Pancreas (tissue), 10 donors: ENCODE data around the gene ZNF541. TPM values are rescaled to one million over a fixed set of nuclear protein-coding genes. Genes with fewer than 3 reads are reported as not detected.

Source experiments
- ATAC-seq, 4 donors: fragments of 200-7000 bp; cut with Tn5 transposase; one replicate each; pipeline versions ENCODE4 v1.8.0 to v1.9.1; 2020; ENCODE audit warnings: mild to moderate bottlenecking in 4 of 4, moderate library complexity in 4 of 4
- DNase-seq, 6 donors: peaks; one replicate each; pipeline ENCODE4 v3.0.0-alpha.2; 2020
- FAIRE-seq: peaks from 2 replicates; lab custom pipeline; 2012; peaks lifted over from hg19 to GRCh38; lab: Jason Lieb, UNC
- H3K27ac ChIP-seq, 4 donors: fragments of 200-600 bp; sonication (generic); 1 replicate in 3 of 4; 2 replicates in 1 of 4; pipeline versions ENCODE4 v1.5.0 to v1.8.0; 2020
- H3K27me3 ChIP-seq, 4 donors: fragments of 200-600 bp; one replicate each; pipeline ENCODE4 v1.8.0; 2021
- H3K36me3 ChIP-seq, 3 donors: fragments of 200-600 bp; sonication (generic) in 1 of 3; one replicate each; pipeline versions ENCODE4 v1.5.0 to v1.8.0; 2020 to 2021
- H3K4me1 ChIP-seq, 3 donors: fragments of 200-600 bp; one replicate each; pipeline ENCODE4 v1.8.0; 2021
- H3K4me3 ChIP-seq, 4 donors: fragments of 200-600 bp; sonication (generic) in 2 of 4; one replicate each; pipeline versions ENCODE4 v1.5.0 to v1.8.0; 2020 to 2021
- H3K9me3 ChIP-seq, 4 donors: fragments of 200-600 bp; one replicate each; pipeline ENCODE4 v1.8.0; 2021
- WGBS, 2 donors: extraction: QIAGEN DNeasy Blood & Tissue Kit; methylation state at CpG; one replicate each; pipeline ENCODE4 v1.1.7; 2013; 5-methylcytosine and 5-hydroxymethylcytosine counted together
- intact Hi-C, 3 donors: fragments of 100-400 bp; cut with DNase I; formaldehyde crosslinking; loops; one replicate each; pipeline versions ENCODE4 v1.11.1 to v1.14.2; 2022
- polyA plus RNA-seq, 2 donors: library from polyadenylated mRNA; stranded (reverse); fragments of 200-250 nt; gene quantifications; one replicate each; pipeline ENCODE4 v1.2.3, GENCODE V29; 2013
- total RNA-seq, 6 donors: library from RNA; stranded (reverse); fragmentation: NEBNext Ultra II Directional in 4 of 6; extraction: Animal tissue kit (Norgen Biotek cat#: 25700) in 4 of 6; gene quantifications; one replicate each; pipeline versions ENCODE4 v1.2.1 to v1.2.4, GENCODE V29; 2021 to 2023
- TF ChIP-seq, protein P1 (sequence below), 4 donors: fragments of 200-600 bp; sonication (generic) in 3 of 4; IDR thresholded peaks; one replicate each; pipeline versions ENCODE4 v1.5.0 to v1.8.0; 2021; ENCODE audit warnings: antibody characterized with exemption in 4 of 4
- donor health status: healthy with polysubstance abuse.
- donor health status: DM: no; HTN: no; CAD: no; lungs with moderate emphysema.
- donor health status: DM: no; HTN: no; CAD: no.
- donor health status: control.
- donor health status: control.
- donor health status: Bipolar disorder and iron deficiency.
- donor health status: DM: yes; HTN: yes; CAD: no.
- donor health status: DM: no; HTN: no; CAD: no.
- donor health status: DM: no; HTN: no; CAD: no.
- donor health status: DM: yes; HTN: yes; CAD: no.

The ZNF541 gene
- total and polyA plus RNA-seq, 8 donors = 0.06 to 0.63 (median 0.16) TPM; not detected in 1

DNA sequence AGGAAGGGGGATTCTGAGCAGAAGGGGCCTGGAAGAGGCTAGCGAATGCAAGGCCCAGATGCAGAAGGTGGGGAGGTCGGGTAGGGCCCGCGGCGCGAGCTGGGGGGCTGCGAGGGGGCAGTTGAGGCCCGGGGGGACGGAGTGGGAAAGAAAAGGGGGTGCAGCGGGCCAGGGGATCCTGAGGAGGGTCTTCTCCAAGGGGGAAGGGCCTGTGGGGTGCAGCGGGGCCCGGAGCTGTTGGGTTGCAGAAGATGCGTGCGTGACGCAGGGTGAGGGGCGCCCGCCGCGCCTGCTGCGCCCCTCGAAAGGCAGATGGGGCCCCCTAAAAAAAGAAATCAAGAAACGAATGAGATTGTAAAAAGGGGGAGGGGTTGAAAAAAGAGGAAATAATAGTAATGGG lies 313 bp downstream of the ZNF541 start:
- FAIRE-seq = no peak
- WGBS, 2 donors = 72 to 73% methylated on average over 22 of the region's 22 CpGs
- peak in 1 of 6 donors; percentile 41 for DNase-seq

DNA sequence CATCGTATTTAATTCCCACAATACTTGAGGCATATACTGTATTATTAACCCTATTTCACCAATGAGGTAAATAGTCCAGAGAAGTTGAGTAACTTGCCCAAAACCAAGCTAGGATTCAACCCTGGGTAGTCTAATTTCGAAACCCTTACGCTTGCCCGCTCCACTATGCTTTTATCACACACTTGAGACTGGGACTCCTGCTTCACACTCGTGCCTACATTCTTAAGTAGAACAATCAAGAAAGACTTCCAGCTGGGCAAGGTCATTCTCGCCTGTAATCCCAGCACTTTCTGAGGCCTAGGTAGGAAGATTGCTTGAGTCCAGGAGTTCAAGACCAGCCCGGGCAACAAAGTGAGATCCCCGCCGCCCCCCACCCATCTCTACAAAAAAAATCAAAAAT lies 3.6 kb downstream of the ZNF541 start:
- Histone ChIP-seq H3K27me3 (no peaks in the 10 kb centered on the region), H3K27ac (no peak overlapping the region), H3K36me3 (no peaks in the 10 kb centered on the region), H3K9me3 (no peaks in the 10 kb centered on the region), H3K4me3 (no peak overlapping the region), H3K4me1 (peaks cover 0 to 3% (median 0%) of the 10 kb centered on the region in 3 donors)
- no peak for FAIRE-seq
- WGBS, 2 donors = 78 to 86% methylated on average over 9 of the region's 9 CpGs
- DNase-seq = no peak
- intact Hi-C loops = no loop called here
- ATAC-seq = no peak
- TF ChIP-seq, protein P1, sequence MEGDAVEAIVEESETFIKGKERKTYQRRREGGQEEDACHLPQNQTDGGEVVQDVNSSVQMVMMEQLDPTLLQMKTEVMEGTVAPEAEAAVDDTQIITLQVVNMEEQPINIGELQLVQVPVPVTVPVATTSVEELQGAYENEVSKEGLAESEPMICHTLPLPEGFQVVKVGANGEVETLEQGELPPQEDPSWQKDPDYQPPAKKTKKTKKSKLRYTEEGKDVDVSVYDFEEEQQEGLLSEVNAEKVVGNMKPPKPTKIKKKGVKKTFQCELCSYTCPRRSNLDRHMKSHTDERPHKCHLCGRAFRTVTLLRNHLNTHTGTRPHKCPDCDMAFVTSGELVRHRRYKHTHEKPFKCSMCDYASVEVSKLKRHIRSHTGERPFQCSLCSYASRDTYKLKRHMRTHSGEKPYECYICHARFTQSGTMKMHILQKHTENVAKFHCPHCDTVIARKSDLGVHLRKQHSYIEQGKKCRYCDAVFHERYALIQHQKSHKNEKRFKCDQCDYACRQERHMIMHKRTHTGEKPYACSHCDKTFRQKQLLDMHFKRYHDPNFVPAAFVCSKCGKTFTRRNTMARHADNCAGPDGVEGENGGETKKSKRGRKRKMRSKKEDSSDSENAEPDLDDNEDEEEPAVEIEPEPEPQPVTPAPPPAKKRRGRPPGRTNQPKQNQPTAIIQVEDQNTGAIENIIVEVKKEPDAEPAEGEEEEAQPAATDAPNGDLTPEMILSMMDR (IDR thresholded peaks at IDR 0.05) = no peak

More for the DNA sequence above, 313 bp downstream of the ZNF541 start:
- intact Hi-C loops = no loop called here
- peak overlapping the region in 1 of 4 donors; percentile 23 for H3K4me3 ChIP-seq
- no peak overlapping the region for H3K27ac ChIP-seq
- no peak for ATAC-seq
- H3K36me3 ChIP-seq = no peaks in the 10 kb centered on the region
- TF ChIP-seq, protein P1 (IDR thresholded peaks at IDR 0.05) = no peak
- H3K9me3 ChIP-seq = no peaks in the 10 kb centered on the region
- no peaks in the 10 kb centered on the region for H3K4me1 ChIP-seq
- H3K27me3 ChIP-seq = no peaks in the 10 kb centered on the region

DNA sequence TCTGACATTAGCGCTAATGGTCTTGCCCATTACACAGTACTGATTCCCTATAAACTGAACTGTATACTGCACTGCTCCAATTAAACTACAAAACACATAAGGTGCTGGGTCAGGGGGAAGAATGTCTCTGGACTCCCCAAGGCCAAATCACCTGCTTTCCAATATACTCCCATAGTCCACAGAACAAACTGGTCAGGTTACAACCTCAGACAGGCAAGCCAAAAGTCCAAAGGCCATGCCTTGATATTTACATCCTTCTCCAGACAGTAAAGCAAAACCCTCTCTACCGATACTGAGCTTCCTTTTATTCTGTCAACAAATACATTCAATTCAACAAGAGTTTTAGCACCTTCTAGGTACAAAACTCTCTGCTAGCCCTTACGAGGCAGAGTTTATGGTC lies 8.9 kb downstream of the ZNF541 start:
- ATAC-seq = peak; percentile 93 to 100 (median 98)
- H3K4me3 ChIP-seq = no peak overlapping the region
- WGBS, 2 donors = 30 to 38% methylated on average over 3 of the region's 3 CpGs
- H3K9me3 ChIP-seq = no peaks in the 10 kb centered on the region
- H3K4me1 ChIP-seq = peaks cover 0 to 9% (median 0%) of the 10 kb centered on the region in 3 donors
- TF ChIP-seq, protein P1 (IDR thresholded peaks at IDR 0.05) = no peak
- no peak for FAIRE-seq
- no peaks in the 10 kb centered on the region for H3K36me3 ChIP-seq
- peak overlapping the region in 3 of 4 donors; percentile 11 to 79 (median 48) for H3K27ac ChIP-seq
- DNase-seq = peak in 2 of 6 donors; percentile 52 to 70
- no peaks in the 10 kb centered on the region for H3K27me3 ChIP-seq
- intact Hi-C loops = no loop called here

DNA sequence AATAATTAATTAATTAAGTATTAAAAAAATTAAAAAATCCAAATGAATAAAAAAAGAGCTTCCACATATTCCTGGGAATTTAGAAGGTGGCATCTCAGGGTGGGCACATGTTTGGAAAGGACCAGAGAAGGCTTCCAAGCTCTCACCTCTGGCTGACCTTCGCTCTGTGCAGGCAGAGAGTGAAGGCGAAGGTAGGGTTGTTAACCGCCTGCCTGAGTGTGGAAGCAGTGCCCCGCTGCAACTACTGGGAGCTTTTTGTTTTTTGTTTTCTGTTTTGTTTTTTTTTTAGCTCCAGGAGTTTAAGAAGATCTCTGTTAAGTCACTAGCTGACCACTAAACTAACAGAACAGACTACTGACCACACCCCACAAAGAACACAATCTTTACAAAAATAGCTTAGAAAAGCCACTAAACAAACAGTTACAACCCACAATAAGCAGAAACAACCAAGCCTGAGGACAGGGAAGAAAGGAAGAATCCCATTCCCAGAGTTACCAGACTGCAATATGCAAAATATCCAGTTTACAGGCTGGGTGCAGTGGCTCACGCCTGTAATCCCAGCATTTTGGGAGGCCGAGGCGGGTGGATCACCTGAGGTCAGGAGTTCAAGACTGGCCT lies 11.4 kb downstream of the ZNF541 start:
- Histone ChIP-seq H3K4me1 (peaks cover 0 to 9% (median 0%) of the 10 kb centered on the region in 3 donors), H3K27me3 (no peaks in the 10 kb centered on the region), H3K27ac (no peak overlapping the region), H3K4me3 (no peak overlapping the region), H3K36me3 (no peaks in the 10 kb centered on the region), H3K9me3 (no peaks in the 10 kb centered on the region)
- no peak for ATAC-seq
- FAIRE-seq = no peak
- DNase-seq = no peak
- 95 to 97% methylated on average over 7 of the region's 7 CpGs for WGBS, 2 donors
- intact Hi-C loops = no loop called here
- TF ChIP-seq, protein P1 (IDR thresholded peaks at IDR 0.05) = no peak

DNA sequence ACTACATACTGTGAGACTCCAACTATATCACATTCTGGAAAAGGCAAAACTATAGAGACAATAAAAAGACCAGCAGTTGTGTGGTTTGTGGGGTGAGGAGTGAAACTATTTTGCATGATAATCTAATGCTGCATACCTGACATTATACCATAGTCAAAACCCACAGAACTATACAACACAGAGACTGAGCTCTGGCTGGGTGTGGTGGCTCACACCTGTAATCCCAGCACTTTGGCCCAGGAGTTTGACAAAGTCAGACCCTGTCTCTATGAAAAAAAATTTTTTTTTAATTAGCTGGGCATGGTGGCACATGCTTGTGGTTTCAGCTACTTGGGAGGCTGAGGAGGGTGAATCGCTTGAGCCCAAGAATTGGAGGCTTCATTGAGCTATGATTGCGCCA lies 11.9 kb downstream of the ZNF541 start:
- Histone ChIP-seq H3K4me1 (peaks cover 0 to 9% (median 0%) of the 10 kb centered on the region in 3 donors), H3K27ac (no peak overlapping the region), H3K27me3 (no peaks in the 10 kb centered on the region), H3K4me3 (no peak overlapping the region), H3K36me3 (no peaks in the 10 kb centered on the region), H3K9me3 (no peaks in the 10 kb centered on the region)
- intact Hi-C loops = no loop called here
- 96 to 97% methylated on average over 2 of the region's 2 CpGs for WGBS, 2 donors
- TF ChIP-seq, protein P1 (IDR thresholded peaks at IDR 0.05) = no peak
- no peak for FAIRE-seq
- no peak for ATAC-seq
- DNase-seq = no peak
